Measurements from ENCODE around the gene DBNDD2.

The DBNDD2 gene

GRCh38 chr20:45419188-45420091, 11.4 kb downstream of the DBNDD2 start:
- no peak for DNase-seq (ENCODE audit: low spot score)

GRCh38 chr20:45420125-45420524, 12.0 kb downstream of the DBNDD2 start:
- DNase-seq (ENCODE audit: low spot score), result no peak

GRCh38 chr20:45423700-45424099, 15.6 kb downstream of the DBNDD2 start:
- no peak for DNase-seq (ENCODE audit: low spot score)

GRCh38 chr20:45425561-45425960, 17.5 kb downstream of the DBNDD2 start:
- DNase-seq (ENCODE audit: low spot score), result no peak

- DNase-seq (ENCODE audit: low spot score), result no peak
Measured at GRCh38 chr20:45426320-45427016, 18.4 kb downstream of the DBNDD2 start.

GRCh38 chr20:45427236-45428149, 19.4 kb downstream of the DBNDD2 start:
- no peak for DNase-seq (ENCODE audit: low spot score)

- DNase-seq (ENCODE audit: low spot score), result no peak
Measured at GRCh38 chr20:45429618-45430017, 21.5 kb downstream of the DBNDD2 start.

- no peak for DNase-seq (ENCODE audit: low spot score)
Measured at GRCh38 chr20:45432294-45432693, 24.2 kb downstream of the DBNDD2 start.

GRCh38 chr20:45433316-45433715, 25.2 kb downstream of the DBNDD2 start:
- DNase-seq (ENCODE audit: low spot score), result peak; percentile 80

GRCh38 chr20:45433976-45434375, 25.9 kb downstream of the DBNDD2 start:
- no peak for DNase-seq (ENCODE audit: low spot score)

- DNase-seq (ENCODE audit: low spot score), result peak; percentile 94
Measured at GRCh38 chr20:45436732-45437485, 28.8 kb downstream of the DBNDD2 start.

GRCh38 chr20:45440424-45440823, 32.3 kb downstream of the DBNDD2 start:
- no peak for DNase-seq (ENCODE audit: low spot score)

GRCh38 chr20:45440891-45441685, 33.0 kb downstream of the DBNDD2 start:
- no peak for DNase-seq (ENCODE audit: low spot score)

- DNase-seq (ENCODE audit: low spot score), result no peak
Measured at GRCh38 chr20:45441746-45442145, 33.7 kb downstream of the DBNDD2 start.

- DNase-seq (ENCODE audit: low spot score), result no peak
Measured at GRCh38 chr20:45444050-45444449, 36.0 kb downstream of the DBNDD2 start.

- peak; percentile 61 for DNase-seq (ENCODE audit: low spot score)
Measured at GRCh38 chr20:45445805-45446562, 37.9 kb downstream of the DBNDD2 start.

GRCh38 chr20:45448270-45448669, 40.2 kb downstream of the DBNDD2 start:
- no peak for DNase-seq (ENCODE audit: low spot score)

- no peak for DNase-seq (ENCODE audit: low spot score)
Measured at GRCh38 chr20:45449528-45449927, 41.4 kb downstream of the DBNDD2 start.

GRCh38 chr20:45450097-45450818, 42.2 kb downstream of the DBNDD2 start:
- peak; percentile 66 for DNase-seq (ENCODE audit: low spot score)
